DMS79 (cell line): ENCODE results near the gene ARL15.
"Not testable (repeated sequence)": the region's sequence is repeated elsewhere in the genome, so short reads cannot be mapped to it uniquely, and the experiment has no call there.

Experiments used
- DNase-seq: peaks from one replicate; lab custom pipeline; 2025; lab: John Stamatoyannopoulos, UW

ARL15 gene

GRCh38 chr5:54090495-54091120 lies 219.8 kb downstream of the ARL15 start:
- no peak for DNase-seq

DNA sequence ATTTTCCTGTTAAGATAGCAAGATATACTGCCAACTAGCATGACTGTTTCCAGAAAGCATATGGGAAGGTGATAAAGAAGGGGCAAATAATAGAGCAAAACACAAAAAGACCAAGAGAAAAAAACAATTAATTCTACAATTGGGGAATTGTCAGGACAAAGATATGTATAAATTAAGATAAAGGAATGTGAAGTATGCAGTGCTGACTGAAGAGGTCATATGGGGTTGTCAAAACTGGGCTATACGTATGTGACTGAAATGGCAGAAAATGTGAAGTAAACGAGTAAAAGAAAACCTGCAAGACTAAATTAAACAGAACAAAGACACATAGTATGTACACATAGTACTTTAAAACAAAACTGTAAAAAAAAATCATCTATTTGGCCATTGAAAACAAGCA lies 222.3 kb downstream of the ARL15 start:
- DNase-seq, result no peak

DNA sequence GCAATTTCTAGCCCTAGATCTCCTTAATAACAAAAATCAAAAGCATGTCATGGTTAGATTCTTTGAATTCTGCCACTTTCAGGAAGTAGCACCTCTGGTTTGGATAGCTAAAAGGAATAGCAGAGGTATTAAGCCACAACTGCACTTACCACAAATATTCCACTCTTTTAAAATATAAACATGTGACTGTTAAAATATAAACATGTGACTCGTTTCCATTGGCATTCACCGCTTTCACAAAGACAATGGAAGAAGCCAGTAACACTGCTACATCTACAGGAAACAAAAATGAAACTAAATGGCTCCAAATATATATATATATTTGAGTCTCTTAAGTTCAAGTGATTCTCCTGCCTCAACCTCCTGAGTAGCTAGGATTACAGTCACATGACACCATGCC lies 222.9 kb downstream of the ARL15 start:
- DNase-seq, result no peak

GRCh38 chr5:54086191-54086590 lies 224.2 kb downstream of the ARL15 start:
- no peak for DNase-seq

DNA sequence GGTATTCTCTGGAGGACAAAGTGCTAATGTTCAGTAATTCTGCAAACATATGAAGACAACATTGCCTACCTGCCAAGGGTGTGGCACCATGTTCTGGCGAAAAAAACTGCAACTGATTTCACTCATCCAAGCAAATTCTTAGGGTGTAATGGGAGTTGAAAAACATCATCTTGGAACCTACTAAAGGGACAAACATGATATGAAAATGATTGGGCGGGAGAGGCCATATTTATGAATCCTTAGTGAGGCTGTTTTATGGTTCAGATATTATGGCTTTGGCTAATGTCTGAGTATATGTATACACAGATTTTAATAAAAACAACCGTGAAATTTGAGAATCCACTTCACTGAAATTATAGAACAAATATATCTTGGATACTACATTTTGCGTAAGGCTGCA lies 225.7 kb downstream of the ARL15 start:
- no peak for DNase-seq

GRCh38 chr5:54083851-54084250 lies 226.5 kb downstream of the ARL15 start:
- DNase-seq, result no peak

DNA sequence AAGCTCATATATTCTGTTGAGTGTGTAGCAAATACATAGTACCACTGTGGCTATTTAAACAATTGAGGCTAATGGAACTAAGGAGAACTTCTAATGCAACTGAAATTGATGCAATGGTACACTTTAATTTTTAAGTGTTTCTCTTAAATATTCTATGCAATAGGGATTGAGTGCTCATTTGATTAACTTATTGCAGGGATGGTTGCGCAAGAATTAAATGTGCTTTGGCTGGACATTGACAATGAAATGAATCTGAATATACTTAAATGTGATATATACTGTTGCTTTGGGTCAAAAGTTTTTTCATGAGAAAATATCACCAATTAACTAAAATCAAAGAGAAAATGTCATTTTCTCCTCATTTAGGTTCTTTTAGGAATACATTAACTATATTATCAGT lies 227.1 kb downstream of the ARL15 start:
- DNase-seq, result no peak

GRCh38 chr5:54081415-54081814 lies 229.0 kb downstream of the ARL15 start:
- no peak for DNase-seq

DNA sequence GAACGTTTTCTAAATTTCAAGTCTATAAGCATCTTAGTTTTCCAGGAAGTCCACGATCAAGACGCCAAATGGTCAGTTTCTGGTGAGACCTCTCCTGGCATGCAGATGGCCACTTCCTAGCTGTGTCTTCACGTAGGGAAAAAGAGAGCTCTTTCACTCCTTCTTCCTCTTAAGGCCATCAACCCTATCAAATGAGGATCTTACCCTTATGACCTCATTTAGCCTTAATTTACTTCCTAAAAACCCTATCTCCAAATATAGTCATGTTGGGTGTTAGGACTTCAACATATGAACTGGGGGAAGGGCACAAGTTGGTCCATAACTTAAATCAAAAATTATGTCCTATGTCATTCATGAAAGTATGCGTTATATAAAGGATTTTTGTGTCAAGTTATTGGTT lies 229.5 kb downstream of the ARL15 start:
- no peak for DNase-seq

- DNase-seq, result no peak
These were observed 236.6 kb downstream of the ARL15 start for GRCh38 chr5:54073735-54074134.

DNA sequence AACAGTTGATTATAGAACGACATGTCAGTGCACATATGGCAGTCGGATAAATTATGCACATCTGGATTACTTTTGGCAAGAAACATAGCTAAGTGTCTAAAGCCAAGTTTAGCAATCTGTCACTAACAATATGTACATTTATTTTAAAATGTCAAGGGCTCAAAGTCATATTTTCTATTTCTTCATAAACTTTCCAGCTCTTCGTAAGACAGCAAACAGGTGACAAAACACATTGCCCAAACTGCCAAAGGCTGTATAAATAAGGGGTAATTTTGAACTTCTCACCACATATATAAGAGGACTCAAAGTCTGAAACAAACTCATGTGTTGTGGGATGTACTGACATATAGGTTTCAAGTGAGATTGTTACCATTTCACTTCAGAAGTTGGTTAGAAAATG lies 237.2 kb downstream of the ARL15 start:
- no peak for DNase-seq

- no peak for DNase-seq
These were observed 243.9 kb downstream of the ARL15 start for GRCh38 chr5:54066433-54066832.

DNA sequence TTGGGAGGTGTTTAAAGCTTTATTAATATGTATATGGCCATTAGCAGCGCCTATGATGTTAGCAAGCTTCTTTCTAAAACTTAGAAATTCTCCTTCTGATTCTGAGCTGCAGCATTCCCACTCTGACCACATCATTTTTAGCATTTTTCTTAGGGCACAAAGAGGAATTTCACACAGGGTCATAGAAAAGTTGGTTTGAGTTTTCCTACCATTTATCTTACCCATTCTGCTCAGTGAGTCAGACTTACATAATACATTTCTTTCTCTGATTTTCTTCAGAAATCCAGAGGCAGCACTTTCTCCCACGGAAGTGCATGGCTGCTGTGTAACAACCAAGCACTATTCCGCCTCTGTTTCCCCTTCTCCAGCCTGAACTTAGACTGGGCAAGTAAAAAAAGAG lies 246.6 kb downstream of the ARL15 start:
- no peak for DNase-seq

GRCh38 chr5:54062958-54063357 lies 247.4 kb downstream of the ARL15 start:
- no peak for DNase-seq

- not testable (repeated sequence) for DNase-seq
These were observed 249.5 kb downstream of the ARL15 start for GRCh38 chr5:54060919-54061318.

GRCh38 chr5:54049963-54050362 lies 260.4 kb downstream of the ARL15 start:
- DNase-seq, result no peak

- DNase-seq, result no peak
These were observed 261.2 kb downstream of the ARL15 start for GRCh38 chr5:54049144-54049543.

DNA sequence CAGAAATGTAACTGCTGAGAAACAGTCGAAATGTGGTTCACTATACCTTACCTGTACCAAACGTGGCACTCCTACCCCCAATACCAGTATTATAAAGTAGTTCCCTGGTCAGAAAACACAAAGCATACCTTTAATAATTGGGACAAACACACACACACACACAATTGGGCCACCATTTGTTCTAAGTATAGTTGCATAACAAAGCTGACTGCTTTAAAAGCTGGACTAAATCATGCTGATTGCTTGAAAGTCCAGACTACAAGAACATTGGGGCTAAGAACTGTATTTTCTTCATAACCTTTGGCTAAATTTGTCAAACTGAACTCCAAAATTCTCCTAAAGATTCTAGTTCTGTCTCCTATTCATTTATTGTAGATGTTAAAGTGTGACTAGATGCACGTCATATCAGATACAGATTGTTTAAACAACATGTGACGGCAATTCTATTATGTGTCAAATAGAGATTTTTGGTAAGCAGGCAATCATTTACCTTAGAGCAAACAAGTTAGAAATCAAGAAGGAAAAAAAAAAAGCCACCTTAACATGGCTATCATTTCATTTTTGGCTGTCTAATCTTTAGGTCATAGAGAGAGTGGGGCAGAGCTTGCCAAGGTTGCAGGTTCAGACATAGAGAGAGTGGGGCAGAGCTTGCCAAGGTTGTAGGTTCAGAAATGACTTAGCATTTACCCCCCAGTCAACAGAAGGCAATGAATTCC lies 265.1 kb downstream of the ARL15 start:
- no peak for DNase-seq

DNA sequence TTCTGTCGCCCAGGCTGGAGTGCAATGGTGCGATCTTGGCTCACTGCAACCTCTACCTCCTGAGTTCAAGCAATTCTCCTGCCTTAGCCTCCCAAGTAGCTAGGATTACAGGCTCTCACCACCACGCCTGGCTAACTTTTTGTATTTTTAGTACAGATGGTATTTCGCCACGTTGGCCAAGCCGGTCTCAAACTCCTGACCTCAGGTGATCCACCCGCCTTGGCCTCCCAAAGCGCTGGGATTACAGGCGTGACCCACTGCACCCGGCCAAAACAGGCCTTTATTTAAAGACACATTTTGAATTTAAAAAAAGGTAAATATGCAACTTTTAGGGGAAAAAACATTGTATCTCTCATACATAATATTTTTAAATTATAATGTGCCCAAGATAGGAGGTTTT lies 266.1 kb downstream of the ARL15 start:
- not testable (repeated sequence) for DNase-seq

DNA sequence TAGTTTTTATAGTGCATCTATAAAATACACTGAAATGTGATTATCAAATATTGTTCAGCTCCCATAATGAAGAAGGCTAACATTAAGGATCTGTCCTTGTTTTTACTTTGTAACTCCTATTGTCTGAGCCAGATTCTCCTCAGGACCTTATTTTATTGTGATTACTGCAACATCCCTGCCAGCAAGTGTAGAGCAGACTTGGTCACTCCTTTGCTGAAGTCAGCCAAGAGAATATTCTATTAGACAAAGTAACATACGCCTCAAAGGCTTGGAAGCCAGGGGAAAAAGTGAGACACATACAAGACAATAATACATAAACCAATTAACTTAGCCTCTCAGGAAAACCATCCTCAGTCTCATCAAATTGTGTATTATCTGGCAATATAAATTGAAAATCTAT lies 269.6 kb downstream of the ARL15 start:
- DNase-seq, result no peak

GRCh38 chr5:54040018-54040417 lies 270.4 kb downstream of the ARL15 start:
- DNase-seq, result no peak

- DNase-seq, result no peak
These were observed 273.2 kb downstream of the ARL15 start for GRCh38 chr5:54037205-54037604.

- no peak for DNase-seq
These were observed 279.4 kb downstream of the ARL15 start for GRCh38 chr5:54030981-54031380.

GRCh38 chr5:54024466-54024865 lies 285.9 kb downstream of the ARL15 start:
- DNase-seq, result no peak
